Left lobe of liver (tissue), 2 donors: Measurements from ENCODE around the gene EDAR. TPM values are rescaled to one million over a fixed set of nuclear protein-coding genes. Genes with fewer than 3 reads are reported as not detected.

Source experiments
- ATAC-seq: fragments of 200-7000 bp; cut with Tn5 transposase; one replicate; pipeline ENCODE4 v1.9.1; 2020; ENCODE audit warnings: mild to moderate bottlenecking, moderate library complexity
- DNase-seq: peaks from one replicate; pipeline ENCODE4 v3.0.0-alpha.2; 2020; ENCODE audit warnings: low spot score
- total RNA-seq: library from RNA; stranded (reverse); gene quantifications from one replicate; pipeline ENCODE4 v1.2.1, GENCODE V29; 2021
- donor health status: DM: no; HTN: no; CAD: no; lungs with moderate emphysema.
- donor health status: DM: no; HTN: yes; CAD: no.

Gene EDAR
- total RNA-seq, 1 donor from 2014 or later, result 1.8 TPM

DNA sequence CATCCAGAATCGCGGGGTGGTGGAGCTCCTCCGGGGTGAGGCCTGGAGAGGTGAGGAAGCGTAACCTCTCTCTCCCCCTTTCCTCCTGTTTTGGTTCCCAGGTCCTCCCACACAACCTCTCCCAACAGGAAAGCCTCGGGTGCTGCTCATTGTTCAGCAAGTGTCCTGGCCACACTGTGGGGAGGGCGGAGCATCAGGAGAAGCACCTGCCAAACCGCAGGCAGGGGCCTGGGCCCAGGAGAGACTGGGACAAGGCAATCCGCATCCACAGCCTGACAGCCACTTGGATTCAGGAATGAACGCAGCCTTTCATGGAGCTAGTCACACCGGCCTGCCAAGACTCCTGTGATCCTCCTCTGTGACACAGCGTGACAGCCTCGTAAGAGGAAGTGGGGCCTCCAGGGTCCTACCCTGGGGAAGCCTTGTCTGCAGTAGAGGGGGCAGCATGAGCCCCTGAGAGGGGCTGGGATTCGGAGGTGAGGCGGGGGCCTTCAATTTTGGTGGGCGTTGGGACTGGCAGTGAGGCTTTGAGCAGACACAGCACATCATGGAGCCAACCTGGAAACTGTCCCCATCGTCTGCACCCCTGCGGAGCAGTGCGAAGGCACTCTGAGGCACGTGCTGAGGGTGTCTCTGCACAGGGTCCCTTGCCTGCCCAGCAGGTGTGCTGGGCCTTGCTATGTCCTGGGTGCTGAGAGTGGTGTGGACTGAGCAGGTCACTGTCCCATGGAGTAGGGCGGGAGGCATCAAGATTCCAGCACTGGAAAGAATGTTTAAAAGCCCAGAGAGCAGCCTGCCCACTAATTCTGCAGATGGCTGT is 62.2 kb downstream of the EDAR start:
- DNase-seq, result no peak
- ATAC-seq, result peak; percentile 42

DNA sequence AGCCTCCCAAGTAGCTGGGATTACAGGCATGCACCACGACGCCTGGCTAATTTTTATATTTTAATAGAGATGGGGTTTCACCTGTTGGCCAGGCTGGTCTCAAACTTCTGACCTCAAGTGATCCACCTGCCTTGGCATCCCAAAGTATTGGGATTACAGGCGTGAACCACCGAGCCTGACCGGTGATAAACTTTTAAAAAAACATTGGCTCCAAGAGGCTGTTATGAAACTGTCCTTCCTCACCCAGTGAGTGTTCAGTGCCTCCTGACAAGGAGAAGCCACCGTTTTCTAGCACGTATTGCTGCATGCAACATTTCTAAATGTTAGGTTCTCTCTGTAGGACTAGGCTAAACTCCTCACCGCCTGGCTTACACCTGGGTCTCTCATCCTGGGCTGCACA is 63.3 kb downstream of the EDAR start:
- ATAC-seq (peak; percentile 74), DNase-seq (no peak)

DNA sequence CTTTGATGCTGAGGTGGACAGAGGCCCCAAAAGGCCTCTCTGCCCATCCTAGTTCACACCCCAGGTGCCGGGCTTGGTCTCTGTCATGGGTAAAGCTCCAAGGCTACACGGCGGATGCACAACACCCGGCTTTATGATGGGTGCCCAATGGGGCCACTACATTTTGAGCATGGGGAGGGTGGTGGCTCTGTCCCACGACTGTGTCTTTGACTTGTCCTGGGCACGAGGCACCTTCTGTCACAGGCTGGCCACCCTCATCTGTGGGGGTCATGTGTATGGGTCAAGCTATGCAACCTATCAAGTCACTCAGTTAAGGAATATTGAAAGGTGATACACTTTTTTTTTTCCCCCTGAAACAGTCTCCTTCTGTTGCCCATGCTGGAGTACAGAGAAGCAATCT is 63.7 kb downstream of the EDAR start:
- ATAC-seq, result no peak
- DNase-seq, result no peak

DNA sequence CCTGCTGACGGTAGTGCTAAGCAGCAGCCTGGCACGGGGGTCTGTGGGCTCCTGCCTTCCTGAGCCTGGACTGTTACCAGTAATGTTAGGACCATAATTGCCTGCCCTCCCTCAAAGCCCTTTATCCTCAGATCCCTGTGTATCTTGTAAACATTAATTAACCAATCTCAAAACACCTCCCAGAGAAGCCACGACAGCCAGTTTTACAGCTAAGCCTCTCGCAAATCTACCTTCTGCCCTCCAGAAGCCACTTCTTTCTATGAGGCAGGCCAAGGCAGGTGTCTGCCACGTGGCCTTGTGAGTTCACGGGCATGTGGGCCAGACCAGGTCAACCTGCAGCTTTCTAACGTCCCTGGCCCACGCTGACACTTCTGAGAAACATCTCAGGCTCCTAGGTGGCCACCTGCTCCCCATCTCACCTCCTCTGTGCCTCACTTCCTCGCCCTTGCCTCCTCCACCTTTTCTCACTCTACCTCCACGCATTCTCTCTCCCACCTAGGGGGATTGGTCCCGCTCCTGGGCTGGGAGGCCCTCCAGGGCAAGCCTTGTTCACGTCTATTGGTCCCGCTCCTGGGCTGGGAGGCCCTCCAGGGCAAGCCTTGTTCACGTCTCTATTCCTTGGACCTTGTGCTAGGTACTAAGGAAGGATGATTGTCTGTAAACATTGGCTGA is 64.3 kb downstream of the EDAR start:
- peak; percentile 62 for ATAC-seq

DNA sequence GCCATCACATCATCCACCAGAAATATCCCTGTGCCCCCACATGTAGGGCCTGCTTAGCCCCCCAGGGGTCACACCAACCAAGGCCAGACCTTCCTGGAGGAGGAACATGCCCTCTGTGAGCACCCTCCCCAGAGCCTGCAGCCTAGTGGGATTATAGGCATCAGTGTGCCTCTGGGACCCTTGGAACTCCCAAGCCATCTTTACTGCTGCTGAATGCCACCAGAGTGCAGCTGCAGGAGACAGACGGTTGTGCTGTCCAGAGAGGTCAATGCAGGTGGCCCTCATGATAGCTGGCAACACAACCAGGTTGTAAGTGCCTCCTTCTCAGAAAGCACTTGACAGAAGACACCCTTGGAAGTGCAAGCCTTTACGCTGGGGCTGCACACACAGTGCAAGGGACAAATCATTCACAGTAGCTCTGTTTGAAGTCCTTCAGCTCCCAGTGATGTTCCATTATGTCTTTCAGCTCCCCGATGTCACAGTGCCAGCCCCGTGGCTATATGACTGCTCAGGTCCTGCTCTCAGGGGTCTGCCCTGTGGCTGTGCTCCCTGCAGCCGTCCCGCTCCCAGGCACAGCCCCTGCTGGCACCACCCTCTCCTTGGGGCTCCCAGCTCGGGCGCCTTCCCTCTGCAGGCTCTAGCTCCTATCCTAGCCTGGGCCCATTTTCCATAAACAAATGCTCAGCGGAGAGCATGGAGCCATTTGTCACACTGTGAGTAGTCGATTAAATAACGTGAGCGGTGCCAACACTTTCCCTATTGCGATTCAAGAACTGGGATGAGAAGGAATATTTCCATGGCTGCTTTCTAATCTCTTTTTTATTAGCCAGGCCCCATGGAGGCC is 65.1 kb downstream of the EDAR start:
- DNase-seq (no peak), ATAC-seq (no peak)

More for the DNA sequence above, 64.3 kb downstream of the EDAR start:
- DNase-seq, result peak; percentile 72

DNA sequence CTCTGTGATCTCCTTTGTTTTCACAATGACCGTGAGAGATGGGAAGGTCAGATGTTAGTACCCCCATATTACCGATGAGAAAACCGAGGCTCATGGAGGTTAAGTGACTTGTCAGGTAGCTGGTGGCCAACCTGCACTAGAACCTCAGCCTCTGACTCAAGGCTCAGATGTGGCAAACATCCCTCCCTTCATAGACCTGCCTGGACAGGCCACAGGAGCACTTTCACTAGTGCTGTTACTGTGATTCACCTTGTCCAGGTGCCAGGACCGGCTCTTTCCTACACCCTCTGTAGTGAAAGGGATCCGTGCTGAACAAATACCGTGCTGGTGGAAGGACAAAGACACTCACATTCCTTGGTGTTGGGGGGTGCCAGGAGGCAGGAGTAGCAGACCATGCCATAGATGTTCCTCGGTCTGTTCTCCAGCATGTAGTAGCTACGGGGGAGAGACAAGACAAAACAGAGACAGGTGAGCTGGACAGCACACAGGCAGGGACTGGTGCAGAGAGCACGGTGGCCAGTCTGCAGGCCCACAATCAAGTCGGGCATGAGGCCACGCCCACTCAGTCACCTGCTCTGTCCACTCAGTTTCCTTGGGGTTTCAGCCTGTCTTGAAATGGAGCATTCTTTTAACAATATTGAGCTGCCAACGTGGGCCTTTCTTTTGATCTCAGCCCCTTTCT is 65.9 kb downstream of the EDAR start:
- DNase-seq (no peak), ATAC-seq (no peak)

DNA sequence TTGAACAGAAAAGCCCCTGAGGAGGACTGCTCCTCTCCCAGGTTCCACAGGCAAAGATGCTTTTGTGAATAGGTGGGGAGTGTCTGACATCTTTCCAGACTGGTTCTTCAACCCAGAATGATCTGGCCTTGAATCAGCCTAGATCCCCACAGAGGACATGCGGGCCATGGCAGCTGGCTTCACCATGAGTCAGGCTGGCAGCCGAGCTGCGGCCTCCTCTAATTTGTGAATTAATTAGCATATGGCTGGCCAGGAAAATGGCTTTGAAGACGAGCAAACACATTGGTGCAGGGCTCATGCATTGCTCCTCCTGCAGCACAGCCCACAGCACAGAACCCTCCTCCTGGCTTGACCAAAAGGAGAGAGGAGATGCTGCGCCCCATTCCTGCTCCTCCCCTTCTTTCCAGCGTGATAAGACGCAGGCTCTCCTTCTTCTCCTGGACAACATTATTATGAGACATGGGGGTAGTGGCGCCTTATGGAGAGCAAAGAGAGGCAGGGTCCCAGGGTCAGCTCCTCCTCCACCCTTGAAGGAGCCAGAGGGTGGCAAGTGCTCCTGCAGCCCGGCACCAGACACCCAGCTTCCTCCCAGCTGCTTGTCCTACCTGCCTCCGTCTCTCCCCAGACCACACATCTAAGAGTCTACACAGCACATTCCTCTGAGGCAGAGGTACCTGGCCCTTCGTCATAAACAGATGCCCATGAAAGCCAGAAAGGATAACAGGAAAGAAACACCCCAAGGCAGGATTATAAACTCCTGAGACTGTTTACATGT is 66.7 kb downstream of the EDAR start:
- no peak for DNase-seq

DNA sequence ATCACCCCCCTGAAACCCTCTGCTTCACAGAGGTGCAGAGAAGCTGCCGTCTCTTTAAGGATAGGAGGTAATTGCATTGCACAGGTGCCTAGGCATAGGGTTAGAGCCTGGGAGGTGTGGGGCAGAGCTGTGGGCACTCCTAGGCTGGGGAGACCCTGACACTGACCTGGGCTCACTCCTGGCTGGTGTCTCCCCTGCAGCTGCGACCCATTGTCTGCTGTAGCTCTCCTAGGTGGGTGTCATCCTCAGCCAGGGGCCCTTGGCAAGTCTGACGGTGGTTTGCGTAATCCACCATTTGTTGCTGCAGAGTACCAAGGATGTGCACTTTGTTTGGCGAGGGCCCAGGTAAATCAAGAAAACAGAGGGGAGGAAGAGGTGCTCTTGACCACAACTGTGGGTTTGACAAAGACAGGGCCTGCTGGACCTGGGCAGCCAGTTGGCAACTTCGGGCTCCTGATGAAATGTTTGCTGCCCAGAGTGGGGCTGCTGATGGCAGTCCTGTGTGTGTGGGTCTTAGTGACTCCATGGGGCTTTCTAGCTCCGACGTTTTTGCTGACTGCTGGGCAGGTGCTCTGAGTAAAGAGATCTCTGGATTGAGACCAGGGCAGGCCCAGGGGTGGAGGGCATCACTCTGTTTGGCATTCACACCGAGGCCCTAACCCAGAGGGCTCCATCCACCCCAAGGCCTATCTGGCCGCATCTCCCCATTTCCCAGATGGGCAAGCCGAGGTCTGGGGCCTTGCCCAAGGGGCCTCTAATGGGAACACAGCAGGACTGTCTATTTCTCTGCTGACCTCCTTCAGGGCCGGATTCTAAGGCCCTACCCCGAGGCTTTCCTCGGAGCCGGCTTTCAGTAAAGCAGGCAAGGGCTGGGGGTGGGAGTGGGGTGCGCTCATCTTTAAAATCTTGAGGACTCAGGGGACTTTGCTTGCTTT is 67.7 kb downstream of the EDAR start:
- no peak for ATAC-seq
- DNase-seq, result no peak

More for the DNA sequence above, 66.7 kb downstream of the EDAR start:
- no peak for ATAC-seq

- DNase-seq (no peak), ATAC-seq (no peak)
Observed at GRCh38 chr2:108920686-108921085, 68.3 kb downstream of the EDAR start.

DNA sequence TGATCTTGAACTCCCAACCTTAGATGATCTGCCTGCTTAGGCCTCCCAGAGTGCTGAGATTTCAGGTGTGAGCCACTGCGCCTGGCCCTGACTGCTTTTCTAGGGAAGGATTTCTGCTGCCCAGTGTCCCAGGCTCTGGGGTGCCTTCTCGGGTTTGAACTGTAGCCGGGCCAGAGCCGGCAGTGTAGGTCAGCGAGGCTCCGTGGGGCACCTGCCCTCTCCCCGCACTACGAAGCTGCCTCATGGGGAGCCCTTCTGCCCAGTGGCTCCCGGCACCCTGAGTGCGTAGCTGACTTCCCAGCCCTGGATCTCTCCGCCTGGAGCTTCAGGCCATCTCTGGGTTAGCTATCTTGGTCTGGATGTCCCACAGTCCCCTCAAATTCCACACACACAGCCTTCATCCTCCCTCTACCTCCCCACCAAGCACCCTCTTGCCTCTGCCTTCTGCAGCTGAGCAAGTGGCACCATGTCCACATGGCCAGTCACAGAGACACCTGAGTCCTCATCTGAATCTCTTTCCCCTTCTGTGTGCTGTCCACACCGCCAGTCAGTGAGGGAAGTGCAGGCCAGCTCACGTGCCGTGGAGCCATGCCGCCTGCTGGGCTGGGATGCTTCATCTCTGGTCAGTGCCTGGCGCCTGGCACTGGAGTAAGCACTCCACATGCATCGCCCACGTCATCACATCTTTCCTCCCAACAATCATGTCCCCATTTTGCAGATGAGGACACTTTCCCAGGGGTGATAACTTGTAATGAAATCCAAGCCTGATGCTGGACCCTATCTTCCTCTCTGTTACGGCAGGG is 69.2 kb downstream of the EDAR start:
- ATAC-seq, result no peak
- DNase-seq, result no peak

DNA sequence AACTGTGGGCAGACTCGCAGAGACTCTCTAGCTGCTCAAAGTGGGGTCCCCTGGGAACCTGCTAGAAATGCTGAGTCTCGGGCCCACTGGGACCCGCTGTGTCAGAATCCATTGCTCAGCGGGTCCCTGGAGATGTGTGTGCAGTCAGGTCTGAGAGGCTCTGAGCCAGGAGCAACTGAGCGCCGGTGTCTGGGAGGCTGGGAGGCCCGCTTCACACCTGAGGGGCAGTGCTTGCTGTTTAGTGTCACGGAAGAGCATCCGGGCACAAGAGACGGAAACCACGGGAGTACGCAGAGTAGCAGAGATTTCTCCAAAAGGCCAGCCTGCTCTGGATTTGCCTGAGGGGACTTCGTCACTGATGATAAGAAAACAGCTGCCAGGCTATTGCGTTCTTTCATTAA is 70.1 kb downstream of the EDAR start:
- no peak for DNase-seq

GRCh38 chr2:108918156-108918874 is 70.7 kb downstream of the EDAR start:
- ATAC-seq, result no peak

More for the DNA sequence above, 70.1 kb downstream of the EDAR start:
- no peak for ATAC-seq

DNA sequence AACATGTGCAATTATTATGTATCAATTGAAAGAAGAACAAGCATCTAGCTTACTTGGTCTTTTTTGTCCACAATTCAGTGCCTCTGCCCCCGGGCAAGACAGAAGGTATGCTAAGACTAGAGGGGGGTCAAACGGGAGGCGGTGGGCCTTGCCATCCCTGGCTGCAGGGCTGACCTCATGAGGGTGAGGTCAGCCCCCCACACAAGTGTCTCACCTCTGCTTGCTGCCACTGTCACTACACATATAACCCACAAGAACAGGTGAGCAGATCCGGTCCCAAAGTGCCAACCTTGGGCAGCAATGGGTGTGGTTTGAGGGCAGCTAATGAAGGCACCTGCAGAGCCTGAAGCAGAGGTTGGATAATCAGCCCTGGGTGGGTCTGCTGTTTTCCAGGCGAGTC is 71.5 kb downstream of the EDAR start:
- no peak for DNase-seq
- ATAC-seq, result no peak

More at GRCh38 chr2:108918156-108918874, 70.7 kb downstream of the EDAR start:
- no peak for DNase-seq

DNA sequence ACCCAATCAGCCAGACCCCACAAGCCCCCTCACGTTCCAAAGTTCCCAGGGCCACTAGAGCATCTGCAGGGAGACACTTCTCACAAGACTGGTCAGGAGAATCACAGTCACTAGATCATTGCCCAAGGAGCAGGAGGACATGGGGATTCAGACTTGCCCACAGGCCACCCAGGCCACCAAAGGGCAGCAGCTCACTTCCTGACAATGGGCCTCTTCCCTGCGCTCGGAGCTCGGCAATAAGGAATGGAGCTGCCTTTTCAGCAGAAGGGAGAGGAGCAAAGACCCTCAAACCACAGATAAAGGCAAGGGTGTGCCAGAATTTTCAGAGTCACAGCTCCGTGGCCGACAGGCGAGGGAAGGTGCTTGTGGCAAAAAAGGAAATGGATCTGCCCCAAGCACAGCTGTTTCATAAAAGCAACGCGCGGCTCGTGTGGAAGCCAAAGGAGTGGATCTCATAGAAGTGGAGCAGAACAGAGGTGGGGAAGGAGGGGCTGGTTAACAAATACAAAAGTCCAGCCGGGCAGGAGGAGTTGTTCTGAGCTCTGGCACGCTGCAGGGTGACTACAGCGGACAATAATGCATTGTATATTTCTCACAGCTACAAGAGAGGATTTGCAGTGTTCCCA is 72.1 kb downstream of the EDAR start:
- ATAC-seq (no peak), DNase-seq (no peak)

- DNase-seq, result no peak
Observed at GRCh38 chr2:108916122-108916795, 72.8 kb downstream of the EDAR start.

DNA sequence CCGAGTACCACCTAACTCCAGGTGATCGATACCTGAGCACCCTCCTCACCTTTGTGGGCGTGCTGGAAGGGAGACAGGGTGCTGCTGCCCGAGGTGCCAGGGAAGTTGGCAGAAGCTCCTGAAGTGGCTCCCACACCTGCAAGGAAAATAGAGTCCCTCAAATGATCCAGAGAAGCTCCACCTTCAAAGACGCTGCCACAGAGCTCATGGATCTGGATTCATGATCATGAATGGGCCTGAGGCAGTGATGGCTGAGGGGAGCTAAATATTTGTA is 76.5 kb downstream of the EDAR start:
- ATAC-seq, result no peak
- DNase-seq, result no peak

More at GRCh38 chr2:108916122-108916795, 72.8 kb downstream of the EDAR start:
- ATAC-seq, result no peak
